GM12874 (cell line): ENCODE data around the gene MEF2D.

Experiments used
- CTCF ChIP-seq: IDR thresholded peaks from 2 replicates; pipeline ENCODE4 v1.5.1; 2011; ENCODE audit warnings: low read depth, mild to moderate bottlenecking, control low read depth, low read length, moderate library complexity; ENCODE audit not compliant: insufficient read depth

MEF2D gene

GRCh38 chr1:156524481-156524869 is 23.9 kb upstream of the MEF2D start:
- TF ChIP-seq CTCF = no peak

GRCh38 chr1:156523801-156524480 is 23.4 kb upstream of the MEF2D start:
- no peak for TF ChIP-seq CTCF

- TF ChIP-seq CTCF = no peak
Measured at GRCh38 chr1:156522443-156522970, 21.9 kb upstream of the MEF2D start.

GRCh38 chr1:156517748-156518147 is 17.2 kb upstream of the MEF2D start:
- TF ChIP-seq CTCF = no peak

GRCh38 chr1:156516821-156517220 is 16.2 kb upstream of the MEF2D start:
- no peak for TF ChIP-seq CTCF

GRCh38 chr1:156515956-156516355 is 15.4 kb upstream of the MEF2D start:
- TF ChIP-seq CTCF = no peak

GRCh38 chr1:156513185-156513584 is 12.6 kb upstream of the MEF2D start:
- TF ChIP-seq CTCF = no peak

GRCh38 chr1:156511644-156512043 is 11.1 kb upstream of the MEF2D start:
- TF ChIP-seq CTCF = no peak
